PC-3 (cell line): ENCODE data around the gene ITIH5. TPM values are rescaled to one million over a fixed set of nuclear protein-coding genes. Genes with fewer than 3 reads are reported as not detected.

Source experiments
- ATAC-seq: fragments of 200-7000 bp; cut with Tn5 transposase; 2 replicates; pipeline ENCODE4 v1.9.1; 2020; ENCODE audit warnings: mild to moderate bottlenecking, moderate library complexity
- BruUV-seq: library from RNA; stranded (reverse); fragments of 400-500 nt; replicated peaks from 2 replicates; lab custom pipeline; 2021; lab: Mats Ljungman, UMichigan
- CTCF ChIA-PET: fragments of 300-600 bp; sonication (Branson Sonifier 250); formaldehyde crosslinking; loops from one replicate; lab custom pipeline; 2022; ENCODE audit warnings: antibody characterized with exemption; lab: Charles Lee
- POLR2A ChIA-PET: fragments of 300-600 bp; sonication (Branson Sonifier 250); formaldehyde crosslinking; loops from one replicate; lab custom pipeline; 2022; ENCODE audit warnings: antibody characterized with exemption; ENCODE audit not compliant: unreplicated experiment; lab: Charles Lee
- DNase-seq: peaks from one replicate; pipeline ENCODE4 v3.0.0-alpha.2; 2015
- H2AFZ ChIP-seq: fragments of 300-600 bp; sonication (generic); 2 replicates; pipeline ENCODE4 v1.6.0; 2016; ENCODE audit warnings: antibody characterized with exemption, low read length
- H3F3A ChIP-seq: fragments of 300-600 bp; sonication (generic); one replicate; pipeline ENCODE4 v1.6.0; 2017; ENCODE audit warnings: antibody characterized with exemption, low read length, control low read depth, mild to moderate bottlenecking; ENCODE audit not compliant: unreplicated experiment
- H3K27ac ChIP-seq: fragments of 300-600 bp; sonication (generic); 2 replicates; pipeline ENCODE4 v1.5.1; 2016; ENCODE audit warnings: mild to moderate bottlenecking, low read length
- H3K27me3 ChIP-seq: fragments of 300-600 bp; sonication (generic); 2 replicates; pipeline ENCODE4 v1.6.1; 2016; ENCODE audit warnings: low read length, mixed read lengths
- H3K36me3 ChIP-seq: fragments of 300-600 bp; sonication (generic); 2 replicates; pipeline ENCODE4 v1.6.1; 2016; ENCODE audit warnings: low read depth, mixed run types, low read length, mixed read lengths
- H3K4me1 ChIP-seq: fragments of 300-600 bp; sonication (generic); 2 replicates; pipeline ENCODE4 v1.5.1; 2016; ENCODE audit warnings: low read length; ENCODE audit not compliant: insufficient read depth
- H3K4me2 ChIP-seq: fragments of 300-600 bp; sonication (generic); 2 replicates; pipeline ENCODE4 v1.6.0; 2016; ENCODE audit warnings: low read length
- H3K4me3 ChIP-seq: fragments of 300-600 bp; sonication (generic); 2 replicates; pipeline ENCODE4 v1.5.1; 2016; ENCODE audit warnings: mild to moderate bottlenecking, low read length, mixed read lengths
- H3K79me2 ChIP-seq: fragments of 300-600 bp; sonication (generic); 2 replicates; pipeline ENCODE4 v1.6.1; 2017; ENCODE audit warnings: low read length, mixed read lengths
- H3K9ac ChIP-seq: fragments of 300-600 bp; sonication (generic); 2 replicates; pipeline ENCODE4 v1.6.0; 2016; ENCODE audit warnings: mild to moderate bottlenecking, low read length
- H3K9me2 ChIP-seq: fragments of 300-600 bp; sonication (generic); replicated peaks from 2 replicates; pipeline ENCODE4 v1.6.1; 2016; ENCODE audit warnings: mixed run types, low read length, mixed read lengths
- H3K9me3 ChIP-seq: fragments of 300-600 bp; sonication (generic); 2 replicates; pipeline ENCODE4 v1.6.1; 2016; ENCODE audit warnings: low read length, mixed read lengths
- H4K20me1 ChIP-seq: fragments of 300-600 bp; sonication (generic); 2 replicates; pipeline ENCODE4 v1.6.1; 2016; ENCODE audit warnings: low read length, mixed read lengths
- EZH2 ChIP-seq: fragments of 300-600 bp; sonication (generic); IDR thresholded peaks from one replicate; pipeline ENCODE4 v1.6.1; 2017; ENCODE audit warnings: antibody characterized with exemption, mild to moderate bottlenecking, low read length; ENCODE audit not compliant: unreplicated experiment
- EZH2phosphoT487 ChIP-seq: fragments of 300-600 bp; sonication (generic); IDR thresholded peaks from 2 replicates; pipeline ENCODE4 v1.6.1; 2018; ENCODE audit warnings: mild to moderate bottlenecking, antibody characterized with exemption, low read length, borderline replicate concordance
- intact Hi-C: fragments of 100-400 bp; cut with micrococcal nuclease; formaldehyde crosslinking; loops from 2 replicates; pipeline ENCODE4 v1.9.0; 2023
- total RNA-seq: library from RNA; depleted of rRNA; stranded (reverse); fragments of >200 nt; gene quantifications from 2 replicates; pipeline ENCODE4 v1.2.3, GENCODE V29; 2014
- TF ChIP-seq, protein P1 (sequence below): fragments of 300-600 bp; sonication (generic); conservative IDR thresholded peaks from 2 replicates; pipeline ENCODE4 v1.5.1; 2017; ENCODE audit warnings: antibody characterized with exemption, low read depth, mild to moderate bottlenecking, low read length

The ITIH5 gene
- total RNA-seq, 1 experiment from 2014 or later: not detected

DNA sequence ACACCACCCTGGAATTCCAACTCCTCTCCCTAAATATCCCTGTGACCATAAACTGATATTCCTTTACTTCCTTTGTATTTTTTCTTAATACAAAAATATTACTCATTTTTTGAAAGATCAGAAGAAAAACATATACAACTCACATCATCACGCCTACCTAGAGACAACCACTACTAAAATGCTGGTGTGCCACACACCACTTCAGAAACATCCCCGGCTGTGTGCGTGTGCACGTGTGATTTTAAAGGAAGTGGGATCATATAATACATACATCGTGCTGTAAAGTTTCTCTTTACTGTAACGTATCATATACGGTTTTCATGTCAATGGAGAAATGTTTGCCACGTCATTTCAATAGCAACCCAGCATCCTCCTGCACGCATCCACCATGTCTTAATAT is 76.5 kb downstream of the ITIH5 start:
- Histone ChIP-seq H3K9me2 (no peaks in the 10 kb centered on the region), H3K4me3 (no peak overlapping the region), H3K4me2 (no peak overlapping the region), H3K9ac (no peak overlapping the region), H3K79me2 (no peaks in the 10 kb centered on the region), H3K27ac (no peak overlapping the region), H3K27me3 (0 out of 2 replicates have a peak, but pooled peaks cover 5% of the 10 kb centered on the region), H2AFZ (no peak overlapping the region), H3F3A (no peaks in the 10 kb centered on the region), H4K20me1 (no peaks in the 10 kb centered on the region), H3K9me3 (no peaks in the 10 kb centered on the region), H3K4me1 (no peaks in the 10 kb centered on the region), H3K36me3 (no peaks in the 10 kb centered on the region)
- ChIA-PET POLR2A (no interaction called here), CTCF (no interaction called here)
- no peak for DNase-seq
- TF ChIP-seq EZH2 (no peak), EZH2phosphoT487 (no peak)
- TF ChIP-seq, protein P1, sequence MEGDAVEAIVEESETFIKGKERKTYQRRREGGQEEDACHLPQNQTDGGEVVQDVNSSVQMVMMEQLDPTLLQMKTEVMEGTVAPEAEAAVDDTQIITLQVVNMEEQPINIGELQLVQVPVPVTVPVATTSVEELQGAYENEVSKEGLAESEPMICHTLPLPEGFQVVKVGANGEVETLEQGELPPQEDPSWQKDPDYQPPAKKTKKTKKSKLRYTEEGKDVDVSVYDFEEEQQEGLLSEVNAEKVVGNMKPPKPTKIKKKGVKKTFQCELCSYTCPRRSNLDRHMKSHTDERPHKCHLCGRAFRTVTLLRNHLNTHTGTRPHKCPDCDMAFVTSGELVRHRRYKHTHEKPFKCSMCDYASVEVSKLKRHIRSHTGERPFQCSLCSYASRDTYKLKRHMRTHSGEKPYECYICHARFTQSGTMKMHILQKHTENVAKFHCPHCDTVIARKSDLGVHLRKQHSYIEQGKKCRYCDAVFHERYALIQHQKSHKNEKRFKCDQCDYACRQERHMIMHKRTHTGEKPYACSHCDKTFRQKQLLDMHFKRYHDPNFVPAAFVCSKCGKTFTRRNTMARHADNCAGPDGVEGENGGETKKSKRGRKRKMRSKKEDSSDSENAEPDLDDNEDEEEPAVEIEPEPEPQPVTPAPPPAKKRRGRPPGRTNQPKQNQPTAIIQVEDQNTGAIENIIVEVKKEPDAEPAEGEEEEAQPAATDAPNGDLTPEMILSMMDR: no peak
- no TSS peak for BruUV-seq
- no peak for ATAC-seq
- intact Hi-C loops: no loop called here

DNA sequence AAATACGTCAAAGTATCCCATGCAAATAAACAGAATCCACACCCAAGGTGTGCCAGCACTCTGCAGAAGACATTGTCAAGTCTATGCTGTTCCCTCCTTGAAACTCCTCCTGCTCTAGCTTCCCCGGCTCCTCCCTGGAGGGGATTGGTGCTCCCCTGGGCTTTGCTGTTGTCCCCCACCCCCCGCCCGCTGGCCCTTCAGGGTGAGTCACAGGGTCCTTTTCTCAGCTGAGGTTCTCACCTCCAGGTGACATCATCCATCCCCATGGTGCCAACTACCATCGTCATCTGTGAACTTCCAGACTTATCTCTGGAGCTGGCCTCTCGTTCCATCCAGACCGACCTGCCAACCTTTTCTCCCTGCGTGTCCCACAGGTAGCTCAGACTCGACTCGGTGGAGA is 77.0 kb downstream of the ITIH5 start:
- no peaks in the 10 kb centered on the region for H3K36me3 ChIP-seq
- H2AFZ ChIP-seq: no peak overlapping the region
- H3K27me3 ChIP-seq: 0 out of 2 replicates have a peak, but pooled peaks cover 5% of the 10 kb centered on the region
- no peak overlapping the region for H3K4me2 ChIP-seq
- BruUV-seq: no TSS peak
- TF ChIP-seq, protein P1: no peak
- no peak for TF ChIP-seq EZH2
- TF ChIP-seq EZH2phosphoT487: no peak
- H4K20me1 ChIP-seq: no peaks in the 10 kb centered on the region
- no peaks in the 10 kb centered on the region for H3K9me3 ChIP-seq
- CTCF ChIA-PET: no interaction called here
- no peaks in the 10 kb centered on the region for H3K79me2 ChIP-seq
- H3K9ac ChIP-seq: no peak overlapping the region
- H3K4me1 ChIP-seq: no peaks in the 10 kb centered on the region
- no peaks in the 10 kb centered on the region for H3K9me2 ChIP-seq
- DNase-seq: no peak
- H3F3A ChIP-seq: no peaks in the 10 kb centered on the region
- H3K27ac ChIP-seq: no peak overlapping the region
- no peak overlapping the region for H3K4me3 ChIP-seq
- intact Hi-C loops: no loop called here
- no peak for ATAC-seq
- POLR2A ChIA-PET: no interaction called here

- no peaks in the 10 kb centered on the region for H3K4me1 ChIP-seq
- H3K9me3 ChIP-seq: no peaks in the 10 kb centered on the region
- no peak overlapping the region for H2AFZ ChIP-seq
- no peaks in the 10 kb centered on the region for H3K9me2 ChIP-seq
- ChIA-PET POLR2A (no interaction called here), CTCF (no interaction called here)
- no peaks in the 10 kb centered on the region for H4K20me1 ChIP-seq
- no peak overlapping the region for H3K4me2 ChIP-seq
- no peak overlapping the region for H3K4me3 ChIP-seq
- no peak for ATAC-seq
- no peak overlapping the region for H3K27ac ChIP-seq
- no peaks in the 10 kb centered on the region for H3F3A ChIP-seq
- no peaks in the 10 kb centered on the region for H3K79me2 ChIP-seq
- no peaks in the 10 kb centered on the region for H3K36me3 ChIP-seq
- intact Hi-C loops: no loop called here
- TF ChIP-seq, protein P1: no peak
- TF ChIP-seq EZH2phosphoT487 (no peak), EZH2 (no peak)
- H3K9ac ChIP-seq: no peak overlapping the region
- no TSS peak for BruUV-seq
- 0 out of 2 replicates have a peak, but pooled peaks cover 5% of the 10 kb centered on the region for H3K27me3 ChIP-seq
- DNase-seq: no peak
Measured at GRCh38 chr10:7587865-7588188, 78.9 kb downstream of the ITIH5 start.
